ENCODE data around the gene PTPRCAP. TPM values are rescaled to one million over a fixed set of nuclear protein-coding genes. Genes with fewer than 3 reads are reported as not detected.

Gene PTPRCAP
- total RNA-seq, 1 donor = 0.45 TPM

GRCh38 chr11:67420646-67421429, 16.6 kb downstream of the PTPRCAP start:
- TF ChIP-seq CTCF (IDR thresholded peaks at IDR 0.05; ENCODE audit: insufficient read depth, low read length) = no peak
- peak overlapping the region; percentile 61 for H3K4me3 ChIP-seq (ENCODE audit: low read depth, low read length)
- peak; percentile 74 for DNase-seq (ENCODE audit: low read depth)

DNA sequence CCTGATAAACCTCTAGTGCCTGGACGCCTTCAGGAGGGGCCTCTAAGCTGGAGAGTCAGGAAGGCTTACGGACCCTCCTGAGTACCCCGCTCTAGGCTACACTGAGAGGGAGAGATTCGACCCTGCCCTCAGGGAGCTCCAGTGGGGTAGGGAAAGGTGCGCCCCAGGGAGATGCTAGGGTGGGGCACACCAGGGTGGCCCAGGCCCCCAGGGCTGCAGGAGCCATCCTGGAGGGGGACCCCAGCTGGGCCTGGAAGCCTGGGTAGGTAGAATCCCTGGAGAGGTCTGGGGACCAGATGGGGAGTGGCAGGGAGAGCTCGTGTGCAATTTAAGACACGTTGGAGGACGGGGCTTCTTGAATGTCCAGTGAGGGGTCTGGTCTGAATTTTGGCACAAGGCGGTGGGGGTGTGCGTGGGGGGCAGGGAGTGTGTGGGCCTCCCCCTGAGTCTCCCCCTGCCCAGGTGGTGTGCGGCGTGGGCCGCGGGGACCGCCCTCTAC, 17.3 kb downstream of the PTPRCAP start:
- H3K4me3 ChIP-seq (ENCODE audit: low read depth, low read length) = peak overlapping the region; percentile 61
- DNase-seq (ENCODE audit: low read depth) = no peak
- no peak for TF ChIP-seq CTCF (IDR thresholded peaks at IDR 0.05; ENCODE audit: insufficient read depth, low read length)

DNA sequence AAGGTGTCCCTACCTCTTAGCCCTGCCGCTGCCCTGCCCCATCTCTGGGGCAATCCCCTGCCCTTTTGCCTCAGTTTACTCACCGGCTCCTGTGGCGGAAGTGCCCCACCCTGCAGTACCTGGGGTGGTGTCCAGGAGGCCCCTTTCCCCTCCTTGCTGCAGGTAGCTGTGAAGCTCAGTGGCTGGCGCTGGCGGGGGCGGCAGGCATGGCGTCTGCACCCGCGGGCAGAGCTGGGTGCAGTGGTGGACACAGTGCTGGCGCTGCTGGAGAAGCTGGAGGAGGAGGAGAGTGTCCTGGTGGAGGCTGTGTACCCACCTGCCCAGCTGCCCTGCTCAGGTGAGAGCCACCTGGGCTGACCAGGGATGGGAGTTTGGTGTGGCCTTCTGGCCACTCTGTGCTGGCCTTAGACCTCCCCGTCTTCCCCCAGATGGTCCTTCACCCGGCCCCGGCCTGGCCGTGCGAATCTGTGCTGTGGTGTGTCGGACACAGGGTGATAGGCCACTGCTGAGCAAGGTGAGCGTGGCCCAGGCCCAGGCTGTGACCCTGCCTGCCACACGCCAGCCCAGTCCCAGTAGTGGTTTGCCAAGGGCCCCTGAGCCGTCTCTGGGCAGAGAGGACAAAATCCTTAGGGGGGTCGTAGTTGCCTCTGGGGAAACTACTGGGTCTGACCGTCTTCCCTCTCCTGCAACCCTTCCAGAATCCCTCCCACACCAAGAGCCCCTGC, 18.0 kb downstream of the PTPRCAP start:
- no peak overlapping the region for H3K4me3 ChIP-seq (ENCODE audit: low read depth, low read length)
- no peak for TF ChIP-seq CTCF (IDR thresholded peaks at IDR 0.05; ENCODE audit: insufficient read depth, low read length)
- DNase-seq (ENCODE audit: low read depth) = no peak

- DNase-seq (ENCODE audit: low read depth) = no peak
- no peak overlapping the region for H3K4me3 ChIP-seq (ENCODE audit: low read depth, low read length)
- TF ChIP-seq CTCF (IDR thresholded peaks at IDR 0.05; ENCODE audit: insufficient read depth, low read length) = no peak
Observed at GRCh38 chr11:67418476-67419281, 18.8 kb downstream of the PTPRCAP start.

DNA sequence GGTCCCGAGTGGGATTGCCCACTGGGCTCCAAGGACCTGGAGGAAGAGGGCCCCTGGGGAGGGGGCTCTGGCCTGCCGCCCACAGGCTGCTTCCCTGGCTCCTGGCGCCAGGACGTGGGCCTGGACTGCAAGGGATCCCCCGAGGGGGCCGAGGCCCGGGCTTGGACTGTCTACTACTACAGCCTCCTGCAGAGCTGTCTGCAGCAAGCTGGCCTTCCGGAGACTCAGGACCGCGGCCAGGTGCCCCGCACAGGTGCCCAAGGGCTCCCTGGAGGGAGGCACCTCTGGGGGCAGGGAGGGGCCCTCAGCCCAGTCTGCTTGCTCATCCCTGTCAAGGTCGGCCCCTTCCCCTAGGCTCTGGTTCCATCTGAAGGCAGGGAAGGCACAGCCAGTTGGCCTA, 20.1 kb downstream of the PTPRCAP start:
- no peak for TF ChIP-seq CTCF (IDR thresholded peaks at IDR 0.05; ENCODE audit: insufficient read depth, low read length)
- DNase-seq (ENCODE audit: low read depth) = no peak
- no peak overlapping the region for H3K4me3 ChIP-seq (ENCODE audit: low read depth, low read length)

All from fibroblast of the aortic adventitia (primary cell).